Measurements from ENCODE around the gene EGR1. TPM values are rescaled to one million over a fixed set of nuclear protein-coding genes. Genes with fewer than 3 reads are reported as not detected.

Gene EGR1
- total and polyA plus RNA-seq, 2 donors (not counting 1 experiment from before 2014, with no cell fraction given): 13.7 to 212 TPM

DNA sequence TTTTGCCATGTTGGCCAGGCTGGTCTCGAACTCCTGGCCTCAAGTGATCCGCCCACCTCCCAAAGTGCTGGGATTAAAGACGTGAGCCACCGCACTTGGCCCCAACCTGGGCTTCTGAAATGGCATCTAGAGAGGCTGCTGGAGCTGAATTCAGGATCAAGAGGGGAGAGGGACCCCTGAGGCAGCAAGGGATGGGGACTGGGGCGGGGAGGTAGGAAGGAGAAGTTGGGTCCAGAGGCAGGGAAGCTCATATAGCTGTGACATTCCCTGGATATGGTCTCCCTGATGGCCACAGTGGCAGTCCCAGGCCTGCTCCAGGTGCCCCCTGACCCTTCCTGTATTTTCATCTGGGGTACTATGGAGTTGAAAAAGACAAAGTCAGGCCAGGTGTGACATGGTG lies 14.3 kb upstream of the EGR1 start:
- H3K27me3 Mint-ChIP-seq: no peaks in the 10 kb centered on the region
- WGBS (ENCODE audit: insufficient coverage): 93% methylated on average over 4 of the region's 5 CpGs
- no peaks in the 10 kb centered on the region for H3K9me3 Mint-ChIP-seq (ENCODE audit: insufficient read depth)
- Histone ChIP-seq H3K27me3 (replicated peaks in 1 of 4; ENCODE audit: control extremely low read depth in 1 of 4, control insufficient read depth in 3 of 4, insufficient read depth in 4 of 4, low read length in 3 of 4) (no peaks in the 10 kb centered on the region), H3K4me1 (ENCODE audit: control insufficient read depth in 2 of 2, insufficient read depth in 2 of 2, low read length in 2 of 2) (peaks cover 3 to 8% of the 10 kb centered on the region in 2 donors), H3K27ac (ENCODE audit: low read length in 2 of 2) (no peak overlapping the region), H3K9me3 (ENCODE audit: control extremely low read depth in 1 of 3, control insufficient read depth in 2 of 3, insufficient read depth in 1 of 3, low read length in 2 of 3) (no peaks in the 10 kb centered on the region), H3K36me3 (replicated peaks in 1 of 2; ENCODE audit: control extremely low read depth in 1 of 2, control insufficient read depth in 1 of 2, extremely low read depth in 1 of 2, insufficient read depth in 2 of 2, low read length in 1 of 2) (no peaks in the 10 kb centered on the region), H2AFZ (ENCODE audit: insufficient read depth, low read depth, low read length, poor library complexity, severe bottlenecking) (no peak overlapping the region), H3K4me2 (replicated peaks; ENCODE audit: low read depth, low read length, poor library complexity, severe bottlenecking) (no peak overlapping the region), H3K9ac (ENCODE audit: low read length) (no peak overlapping the region), H4K20me1 (ENCODE audit: control insufficient read depth, insufficient read depth, low read length, poor library complexity, severe bottlenecking) (no peaks in the 10 kb centered on the region), H3K4me3 (ENCODE audit: control extremely low read depth in 1 of 5, extremely low read depth in 1 of 5, insufficient read depth in 1 of 5, low read depth in 2 of 5, low read length in 4 of 5) (no peak overlapping the region), H3K79me2 (ENCODE audit: control insufficient read depth, insufficient read depth, low read length) (no peaks in the 10 kb centered on the region)
- CTCF ChIA-PET: interaction anchor here (0.5 to 13.1 kb wide), 19 partner anchors 9 to 812 kb away, joined by 3 to 281 read pairs (median 4); partner anchors contain the start of genes EGR1, ETF1 and REEP2
- ATAC-seq (ENCODE audit: low read depth) (no peak), DNase-seq (no peak)
- intact Hi-C loops (cut with micrococcal nuclease): loop anchor here (1.0 kb wide), 1 partner anchor 13 kb away; no protein-coding TSS in a partner anchor
- peaks cover 6% of the 10 kb centered on the region for H3K4me1 Mint-ChIP-seq
- H3K27ac Mint-ChIP-seq: no peak overlapping the region
- TF ChIP-seq, protein P1, sequence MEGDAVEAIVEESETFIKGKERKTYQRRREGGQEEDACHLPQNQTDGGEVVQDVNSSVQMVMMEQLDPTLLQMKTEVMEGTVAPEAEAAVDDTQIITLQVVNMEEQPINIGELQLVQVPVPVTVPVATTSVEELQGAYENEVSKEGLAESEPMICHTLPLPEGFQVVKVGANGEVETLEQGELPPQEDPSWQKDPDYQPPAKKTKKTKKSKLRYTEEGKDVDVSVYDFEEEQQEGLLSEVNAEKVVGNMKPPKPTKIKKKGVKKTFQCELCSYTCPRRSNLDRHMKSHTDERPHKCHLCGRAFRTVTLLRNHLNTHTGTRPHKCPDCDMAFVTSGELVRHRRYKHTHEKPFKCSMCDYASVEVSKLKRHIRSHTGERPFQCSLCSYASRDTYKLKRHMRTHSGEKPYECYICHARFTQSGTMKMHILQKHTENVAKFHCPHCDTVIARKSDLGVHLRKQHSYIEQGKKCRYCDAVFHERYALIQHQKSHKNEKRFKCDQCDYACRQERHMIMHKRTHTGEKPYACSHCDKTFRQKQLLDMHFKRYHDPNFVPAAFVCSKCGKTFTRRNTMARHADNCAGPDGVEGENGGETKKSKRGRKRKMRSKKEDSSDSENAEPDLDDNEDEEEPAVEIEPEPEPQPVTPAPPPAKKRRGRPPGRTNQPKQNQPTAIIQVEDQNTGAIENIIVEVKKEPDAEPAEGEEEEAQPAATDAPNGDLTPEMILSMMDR (IDR thresholded peaks at IDR 0.05): no peak
- no peak for TF ChIP-seq EZH2 (IDR thresholded peaks at IDR 0.05; ENCODE audit: borderline replicate concordance, insufficient read depth, low read depth, low read length, poor library complexity, severe bottlenecking)
- POLR2A ChIA-PET: interaction anchor here (0.6 kb wide), 1 partner anchor 9 kb away, joined by 4 read pairs; no protein-coding TSS in a partner anchor
- no peak overlapping the region for H3K4me3 Mint-ChIP-seq

DNA sequence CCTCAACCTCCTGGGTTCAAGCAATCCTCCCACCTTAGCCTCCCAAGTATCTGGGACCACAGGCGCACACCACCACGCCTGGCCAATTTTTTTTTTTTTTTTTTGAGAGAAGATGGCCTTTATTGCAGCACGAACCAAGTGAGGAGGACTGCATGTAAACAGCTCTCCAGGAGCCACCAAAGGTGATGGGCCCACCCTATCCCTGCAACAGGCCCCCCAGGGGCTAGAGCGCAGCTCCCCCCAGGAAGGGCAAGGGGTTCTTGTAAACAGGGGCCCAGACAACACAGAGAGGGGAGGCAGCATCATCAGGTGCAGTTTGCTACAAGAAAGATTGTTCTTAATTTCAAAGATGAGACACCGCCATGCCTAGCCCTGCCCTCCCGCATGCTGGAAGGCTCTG lies 12.6 kb upstream of the EGR1 start:
- no peaks in the 10 kb centered on the region for H3K9me3 Mint-ChIP-seq (ENCODE audit: insufficient read depth)
- ChIA-PET POLR2A (no interaction called here), CTCF (interaction anchor here (1.5 to 13.1 kb wide), 4 partner anchors 10 to 54 kb away, joined by 4 to 281 read pairs (median 7); no protein-coding TSS in a partner anchor)
- no peak for ATAC-seq (ENCODE audit: low read depth)
- Histone ChIP-seq H2AFZ (ENCODE audit: insufficient read depth, low read depth, low read length, poor library complexity, severe bottlenecking) (no peak overlapping the region), H3K4me3 (ENCODE audit: control extremely low read depth in 1 of 5, extremely low read depth in 1 of 5, insufficient read depth in 1 of 5, low read depth in 2 of 5, low read length in 4 of 5) (no peak overlapping the region), H3K27ac (ENCODE audit: low read length in 2 of 2) (no peak overlapping the region), H3K36me3 (replicated peaks in 1 of 2; ENCODE audit: control extremely low read depth in 1 of 2, control insufficient read depth in 1 of 2, extremely low read depth in 1 of 2, insufficient read depth in 2 of 2, low read length in 1 of 2) (no peaks in the 10 kb centered on the region), H3K79me2 (ENCODE audit: control insufficient read depth, insufficient read depth, low read length) (no peaks in the 10 kb centered on the region), H3K27me3 (replicated peaks in 1 of 4; ENCODE audit: control extremely low read depth in 1 of 4, control insufficient read depth in 3 of 4, insufficient read depth in 4 of 4, low read length in 3 of 4) (no peaks in the 10 kb centered on the region), H3K9me3 (ENCODE audit: control extremely low read depth in 1 of 3, control insufficient read depth in 2 of 3, insufficient read depth in 1 of 3, low read length in 2 of 3) (no peaks in the 10 kb centered on the region), H4K20me1 (ENCODE audit: control insufficient read depth, insufficient read depth, low read length, poor library complexity, severe bottlenecking) (no peaks in the 10 kb centered on the region), H3K9ac (ENCODE audit: low read length) (no peak overlapping the region), H3K4me2 (replicated peaks; ENCODE audit: low read depth, low read length, poor library complexity, severe bottlenecking) (no peak overlapping the region), H3K4me1 (ENCODE audit: control insufficient read depth in 2 of 2, insufficient read depth in 2 of 2, low read length in 2 of 2) (peaks cover 3 to 8% of the 10 kb centered on the region in 2 donors)
- no peak for DNase-seq
- TF ChIP-seq EZH2 (IDR thresholded peaks at IDR 0.05; ENCODE audit: borderline replicate concordance, insufficient read depth, low read depth, low read length, poor library complexity, severe bottlenecking): no peak
- TF ChIP-seq, protein P1 (IDR thresholded peaks at IDR 0.05): no peak
- intact Hi-C loops (cut with micrococcal nuclease): no loop called here
- H3K27ac Mint-ChIP-seq: no peak overlapping the region
- no peak overlapping the region for H3K4me3 Mint-ChIP-seq
- peaks cover 6% of the 10 kb centered on the region for H3K4me1 Mint-ChIP-seq
- WGBS (ENCODE audit: insufficient coverage): 98% methylated on average over 3 of the region's 6 CpGs
- no peaks in the 10 kb centered on the region for H3K27me3 Mint-ChIP-seq

Measured in B cell (primary cell).